Measurements from ENCODE around the gene DPYD.

The DPYD gene

GRCh38 chr1:97457446-97458089 is 463.3 kb downstream of the DPYD start:
- TF ChIP-seq CTCF (conservative IDR thresholded peaks at IDR 0.05; ENCODE audit: low read length) = no peak
- no peak for DNase-seq (ENCODE audit: low read depth)

GRCh38 chr1:97451944-97452343 is 468.9 kb downstream of the DPYD start:
- no peak for TF ChIP-seq CTCF (conservative IDR thresholded peaks at IDR 0.05; ENCODE audit: low read length)
- DNase-seq (ENCODE audit: low read depth) = no peak
- no peak overlapping the region for H3K4me3 ChIP-seq (ENCODE audit: low read length)

More at GRCh38 chr1:97457446-97458089, 463.3 kb downstream of the DPYD start:
- H3K4me3 ChIP-seq (ENCODE audit: low read length) = no peak overlapping the region

- no peak for TF ChIP-seq CTCF (conservative IDR thresholded peaks at IDR 0.05; ENCODE audit: low read length)
- peak; percentile 14 for DNase-seq (ENCODE audit: low read depth)
- H3K4me3 ChIP-seq (ENCODE audit: low read length) = no peak overlapping the region
Measured at GRCh38 chr1:97451046-97451826, 469.6 kb downstream of the DPYD start.

- no peak overlapping the region for H3K4me3 ChIP-seq (ENCODE audit: low read length)
- DNase-seq (ENCODE audit: low read depth) = no peak
- TF ChIP-seq CTCF (conservative IDR thresholded peaks at IDR 0.05; ENCODE audit: low read length) = no peak
Measured at GRCh38 chr1:97441966-97442365, 478.9 kb downstream of the DPYD start.

GRCh38 chr1:97433824-97434177 is 487.0 kb downstream of the DPYD start:
- DNase-seq (ENCODE audit: low read depth) = no peak
- TF ChIP-seq CTCF (conservative IDR thresholded peaks at IDR 0.05; ENCODE audit: low read length) = no peak
- H3K4me3 ChIP-seq (ENCODE audit: low read length) = no peak overlapping the region

- H3K4me3 ChIP-seq (ENCODE audit: low read length) = no peak overlapping the region
- DNase-seq (ENCODE audit: low read depth) = peak; percentile 88
- no peak for TF ChIP-seq CTCF (conservative IDR thresholded peaks at IDR 0.05; ENCODE audit: low read length)
Measured at GRCh38 chr1:97433094-97433823, 487.6 kb downstream of the DPYD start.

All from AG10803 (cell line).